Endothelial cell of umbilical vein (primary cell): ENCODE results near the gene OR10H4. TPM values are rescaled to one million over a fixed set of nuclear protein-coding genes. Genes with fewer than 3 reads are reported as not detected.

Source experiments
- BruUV-seq: library from RNA; stranded (reverse); fragments of 400-500 nt; replicated peaks from 2 replicates; lab custom pipeline; 2021; lab: Mats Ljungman, UMichigan
- CTCF ChIA-PET: fragments of 300-600, 350-600 bp; sonication (Branson Sonifier 250); formaldehyde crosslinking; loops from one replicate; lab custom pipeline; 2021; ENCODE audit warnings: antibody characterized with exemption, inconsistent platforms; lab: Charles Lee
- POLR2A ChIA-PET: fragments of 300-600, 350-600 bp; sonication (Branson Sonifier 250); formaldehyde crosslinking; loops from one replicate; lab custom pipeline; 2021; ENCODE audit warnings: antibody characterized with exemption, inconsistent platforms; lab: Charles Lee
- DNase-seq: peaks from one replicate; pipeline ENCODE4 v3.0.0-alpha.2; 2011; ENCODE audit warnings: low read depth, low spot score
- FAIRE-seq: peaks from 2 replicates; lab custom pipeline; 2011; peaks lifted over from hg19 to GRCh38; lab: Jason Lieb, UNC
- H2AFZ ChIP-seq: 2 replicates; pipeline ENCODE4 v1.6.0; 2012; ENCODE audit warnings: low read depth, low read length, control low read depth, inconsistent platforms
- H3K27ac ChIP-seq: 2 replicates; pipeline ENCODE4 v1.5.1; 2011; ENCODE audit warnings: low read depth, mild to moderate bottlenecking, control low read depth, low read length, moderate library complexity; ENCODE audit not compliant: insufficient read depth
- H3K27me3 ChIP-seq, 2 experiments: 2 replicates each; pipeline versions ENCODE4 v1.6.0 to v1.6.1; 2011; ENCODE audit warnings: low read length in 2 of 2, mixed read lengths in 1 of 2; ENCODE audit not compliant: control insufficient read depth in 2 of 2, insufficient read depth in 2 of 2
- H3K36me3 ChIP-seq, 2 experiments: 2 replicates in 1 of 2; 3 replicates in 1 of 2; pipeline ENCODE4 v1.5.1; 2011; ENCODE audit warnings: low read length in 2 of 2, mild to moderate bottlenecking in 1 of 2, moderate library complexity in 1 of 2; ENCODE audit not compliant: control insufficient read depth in 2 of 2, insufficient read depth in 2 of 2; ENCODE audit errors: extremely low read depth in 1 of 2
- H3K4me1 ChIP-seq: 3 replicates; pipeline ENCODE4 v1.5.1; 2011; ENCODE audit warnings: mild to moderate bottlenecking, low read length; ENCODE audit not compliant: control insufficient read depth, insufficient read depth; ENCODE audit errors: extremely low read depth
- H3K4me2 ChIP-seq: 2 replicates; pipeline ENCODE4 v1.6.1; 2011; ENCODE audit warnings: low read length, control low read depth, mixed read lengths; ENCODE audit not compliant: insufficient read depth
- H3K4me3 ChIP-seq, 3 experiments: fragments of 200-600 bp in 1 of 3; sonication (generic), shearing (Covaris generic) in 1 of 3; replicated peaks in 1 of 3; 2 replicates each; pipeline ENCODE4 v1.5.1; 2011 to 2016; ENCODE audit warnings: control low read depth in 3 of 3, low read length in 3 of 3, mild to moderate bottlenecking in 2 of 3, inconsistent platforms in 1 of 3, low read depth in 1 of 3, moderate library complexity in 1 of 3; ENCODE audit not compliant: insufficient read depth in 1 of 3
- H3K79me2 ChIP-seq: 2 replicates; pipeline ENCODE4 v1.6.0; 2012; ENCODE audit warnings: low read length, inconsistent platforms; ENCODE audit not compliant: control insufficient read depth, insufficient read depth
- H3K9ac ChIP-seq: replicated peaks from 2 replicates; pipeline ENCODE3; 2011; ENCODE audit warnings: low read length, control low read depth; ENCODE audit not compliant: insufficient read depth; ENCODE audit errors: extremely low read depth
- H3K9me1 ChIP-seq: replicated peaks from 3 replicates; pipeline ENCODE4 v1.6.0; 2011; ENCODE audit warnings: mild to moderate bottlenecking, low read length; ENCODE audit not compliant: control insufficient read depth, insufficient read depth; ENCODE audit errors: extremely low read depth
- H3K9me3 ChIP-seq: replicated peaks from 2 replicates; pipeline ENCODE4 v1.5.1; 2012; ENCODE audit warnings: low read length, inconsistent platforms; ENCODE audit not compliant: control insufficient read depth, insufficient read depth
- H4K20me1 ChIP-seq: replicated peaks from 2 replicates; pipeline ENCODE3; 2011; ENCODE audit warnings: mild to moderate bottlenecking, low read length; ENCODE audit not compliant: control insufficient read depth, insufficient read depth; ENCODE audit errors: extremely low read depth
- CTCF ChIP-seq, 2 donors: IDR thresholded peaks; 1 replicate in 1 of 2; 2 replicates in 1 of 2; pipeline ENCODE4 v1.5.1; 2011; ENCODE audit warnings: low read length in 2 of 2, mild to moderate bottlenecking in 2 of 2, moderate library complexity in 2 of 2, control low read depth in 1 of 2, inconsistent platforms in 1 of 2, low read depth in 1 of 2; ENCODE audit not compliant: insufficient read depth in 1 of 2; ENCODE audit errors: extremely low read depth in 1 of 2
- EZH2 ChIP-seq: IDR thresholded peaks from 2 replicates; pipeline ENCODE4 v1.6.1; 2012; ENCODE audit warnings: borderline replicate concordance, low read depth, mild to moderate bottlenecking, moderate library complexity, low read length, inconsistent platforms; ENCODE audit not compliant: severe bottlenecking
- FOS ChIP-seq: IDR thresholded peaks from 2 replicates; pipeline ENCODE4 v1.6.1; 2011; ENCODE audit warnings: mild to moderate bottlenecking, low read length, moderate library complexity, borderline replicate concordance; ENCODE audit not compliant: insufficient read depth
- GATA2 ChIP-seq: IDR thresholded peaks from 2 replicates; pipeline ENCODE4 v1.7.0; 2011; ENCODE audit warnings: low read depth, mild to moderate bottlenecking, moderate library complexity, mixed read lengths, low read length; ENCODE audit not compliant: insufficient read length, insufficient read depth
- MAX ChIP-seq: IDR thresholded peaks from 2 replicates; pipeline ENCODE4 v1.6.1; 2011; ENCODE audit not compliant: insufficient read depth, insufficient read length
- MYC ChIP-seq: IDR thresholded peaks from one replicate; pipeline ENCODE4 v1.6.1; 2011; ENCODE audit warnings: mild to moderate bottlenecking, low read depth, low read length
- POLR2AphosphoS5 ChIP-seq: IDR thresholded peaks from 2 replicates; pipeline ENCODE4 v1.6.1; 2012; ENCODE audit warnings: low read depth, mild to moderate bottlenecking, control low read depth, low read length, moderate library complexity; ENCODE audit not compliant: insufficient read depth
- dilution Hi-C: fragments of 300-500 bp; cut with MboI; formaldehyde crosslinking; loops from one replicate; pipeline ENCODE4 v1.15.0; 2019; ENCODE audit warnings: low sequenced_read_pairs; ENCODE audit not compliant: extremely low pct_ligation_motif_present
- intact Hi-C: fragments of 100-400 bp; cut with micrococcal nuclease; formaldehyde crosslinking; loops from one replicate; pipeline ENCODE4 v1.10.0; 2022
- polyA plus RNA-seq, 4 experiments: library from polyadenylated mRNA; depleted of rRNA in 3 of 4; stranded (reverse) in 3 of 4; unstranded in 1 of 4; fragments of >200 nt; gene quantifications; 2 replicates each; pipeline versions ENCODE4 v1.2.1 to v1.2.3, GENCODE V29; 2011 to 2012; ENCODE audit warnings: missing spikeins in 1 of 4
- total RNA-seq: library from RNA; stranded (reverse); gene quantifications from 2 replicates; pipeline ENCODE4 v1.2.3, GENCODE V29; 2021

OR10H4 gene
- total and polyA plus RNA-seq, 2 donors (not counting 3 experiments of a cell fraction or from before 2014, with no cell fraction given), result not detected

- H2AFZ ChIP-seq, result no peak overlapping the region
- no TSS peak for BruUV-seq
- DNase-seq (no peak), FAIRE-seq (peak; percentile 26)
- CTCF ChIA-PET, result no interaction called here
- no peaks in the 10 kb centered on the region for H4K20me1 ChIP-seq
- dilution Hi-C loops (no loop called here), intact Hi-C loops (no loop called here)
- POLR2A ChIA-PET, result no interaction called here
- H3K9me1 ChIP-seq, result no peaks in the 10 kb centered on the region
- H3K36me3 ChIP-seq, result no peaks in the 10 kb centered on the region
- TF ChIP-seq EZH2 (peak; percentile 36), GATA2 (no peak)
- H3K9me3 ChIP-seq, result no peaks in the 10 kb centered on the region
- H3K27ac ChIP-seq, result no peak overlapping the region
- H3K4me2 ChIP-seq, result no peak overlapping the region
- H3K4me3 ChIP-seq, result no peak overlapping the region
- H3K4me1 ChIP-seq, result no peaks in the 10 kb centered on the region
- peaks cover 2 to 10% of the 10 kb centered on the region in 2 experiments for H3K27me3 ChIP-seq
- H3K79me2 ChIP-seq, result no peaks in the 10 kb centered on the region
- H3K9ac ChIP-seq, result no peak overlapping the region
These were observed 37.1 kb upstream of the OR10H4 start for GRCh38 chr19:15911599-15912235.

GRCh38 chr19:15913384-15913783 is 35.4 kb upstream of the OR10H4 start:
- POLR2A ChIA-PET, result no interaction called here
- FAIRE-seq, result no peak
- Histone ChIP-seq H3K27me3 (peaks cover 2 to 10% of the 10 kb centered on the region in 2 experiments), H2AFZ (no peak overlapping the region), H3K36me3 (no peaks in the 10 kb centered on the region), H3K9me1 (no peaks in the 10 kb centered on the region), H3K4me3 (no peak overlapping the region), H3K4me2 (no peak overlapping the region), H3K79me2 (no peaks in the 10 kb centered on the region), H3K9me3 (no peaks in the 10 kb centered on the region), H3K9ac (no peak overlapping the region), H4K20me1 (no peaks in the 10 kb centered on the region), H3K27ac (no peak overlapping the region), H3K4me1 (no peaks in the 10 kb centered on the region)
- CTCF ChIA-PET, result no interaction called here
- DNase-seq, result no peak
- BruUV-seq, result no TSS peak
- intact Hi-C loops, result no loop called here
- no peak for TF ChIP-seq MYC
- no peak for TF ChIP-seq FOS
- TF ChIP-seq EZH2, result no peak
- no peak for TF ChIP-seq CTCF (IDR thresholded peaks at IDR 0.05; ENCODE audit: extremely low read depth in 1 of 2, insufficient read depth in 1 of 2, low read depth in 1 of 2, low read length in 2 of 2)
- TF ChIP-seq POLR2AphosphoS5, result no peak
- no peak for TF ChIP-seq GATA2
- TF ChIP-seq MAX, result no peak
- dilution Hi-C loops, result no loop called here
